Measurements from ENCODE around the gene MAP7.

MAP7 gene

GRCh38 chr6:136566007-136566487 is 15.8 kb upstream of the MAP7 start:
- DNase-seq (ENCODE audit: insufficient read length, low spot score) (no peak), FAIRE-seq (peak; percentile 41)
- TF ChIP-seq SPI1 (IDR thresholded peaks at IDR 0.05; ENCODE audit: low read depth, low read length) (no peak), POLR2AphosphoS5 (IDR thresholded peaks at IDR 0.05; ENCODE audit: low read depth, low read length) (no peak), TAF1 (IDR thresholded peaks at IDR 0.05; ENCODE audit: low read depth, low read length) (no peak), POLR2A (IDR thresholded peaks at IDR 0.05; ENCODE audit: low read depth, low read length) (no peak), POU2F2 (IDR thresholded peaks at IDR 0.05; ENCODE audit: low read depth, low read length) (no peak), PAX5 (IDR thresholded peaks at IDR 0.05; ENCODE audit: insufficient read depth, low read length, severe bottlenecking) (no peak)

- TF ChIP-seq POLR2A (IDR thresholded peaks at IDR 0.05; ENCODE audit: low read depth, low read length), result no peak
- no peak for TF ChIP-seq SPI1 (IDR thresholded peaks at IDR 0.05; ENCODE audit: low read depth, low read length)
- no peak for TF ChIP-seq TAF1 (IDR thresholded peaks at IDR 0.05; ENCODE audit: low read depth, low read length)
- no peak for TF ChIP-seq POU2F2 (IDR thresholded peaks at IDR 0.05; ENCODE audit: low read depth, low read length)
- FAIRE-seq, result peak; percentile 55
Observed at GRCh38 chr6:136564180-136564579, 14.0 kb upstream of the MAP7 start.

GRCh38 chr6:136563386-136564152 is 13.3 kb upstream of the MAP7 start:
- FAIRE-seq, result no peak
- no peak for TF ChIP-seq SPI1 (IDR thresholded peaks at IDR 0.05; ENCODE audit: low read depth, low read length)
- TF ChIP-seq POU2F2 (IDR thresholded peaks at IDR 0.05; ENCODE audit: low read depth, low read length), result no peak
- TF ChIP-seq POLR2A (IDR thresholded peaks at IDR 0.05; ENCODE audit: low read depth, low read length), result no peak
- TF ChIP-seq PAX5 (IDR thresholded peaks at IDR 0.05; ENCODE audit: insufficient read depth, low read length, severe bottlenecking), result no peak
- no peak for TF ChIP-seq TAF1 (IDR thresholded peaks at IDR 0.05; ENCODE audit: low read depth, low read length)
- TF ChIP-seq POLR2AphosphoS5 (IDR thresholded peaks at IDR 0.05; ENCODE audit: low read depth, low read length), result no peak
- no peak for DNase-seq (ENCODE audit: insufficient read length, low spot score)

More at GRCh38 chr6:136564180-136564579, 14.0 kb upstream of the MAP7 start:
- no peak for DNase-seq (ENCODE audit: insufficient read length, low spot score)

- no peak for DNase-seq (ENCODE audit: insufficient read length, low spot score)
- TF ChIP-seq TAF1 (IDR thresholded peaks at IDR 0.05; ENCODE audit: low read depth, low read length), result no peak
- TF ChIP-seq PAX5 (IDR thresholded peaks at IDR 0.05; ENCODE audit: insufficient read depth, low read length, severe bottlenecking), result no peak
- no peak for TF ChIP-seq POLR2AphosphoS5 (IDR thresholded peaks at IDR 0.05; ENCODE audit: low read depth, low read length)
- TF ChIP-seq POLR2A (IDR thresholded peaks at IDR 0.05; ENCODE audit: low read depth, low read length), result no peak
- TF ChIP-seq SPI1 (IDR thresholded peaks at IDR 0.05; ENCODE audit: low read depth, low read length), result no peak
- no peak for TF ChIP-seq POU2F2 (IDR thresholded peaks at IDR 0.05; ENCODE audit: low read depth, low read length)
- FAIRE-seq, result no peak
Observed at GRCh38 chr6:136562211-136562610, 12.0 kb upstream of the MAP7 start.

GRCh38 chr6:136553166-136553787 is 3.1 kb upstream of the MAP7 start:
- DNase-seq (ENCODE audit: insufficient read length, low spot score) (no peak), FAIRE-seq (no peak)
- no peak for TF ChIP-seq POU2F2 (IDR thresholded peaks at IDR 0.05; ENCODE audit: low read depth, low read length)
- no peak for TF ChIP-seq POLR2AphosphoS5 (IDR thresholded peaks at IDR 0.05; ENCODE audit: low read depth, low read length)
- TF ChIP-seq POLR2A (IDR thresholded peaks at IDR 0.05; ENCODE audit: low read depth, low read length), result no peak
- TF ChIP-seq PAX5 (IDR thresholded peaks at IDR 0.05; ENCODE audit: insufficient read depth, low read length, severe bottlenecking), result no peak

GRCh38 chr6:136552054-136552453 is 1.8 kb upstream of the MAP7 start:
- DNase-seq (ENCODE audit: insufficient read length, low spot score) (no peak), FAIRE-seq (no peak)
- no peak for TF ChIP-seq PAX5 (IDR thresholded peaks at IDR 0.05; ENCODE audit: insufficient read depth, low read length, severe bottlenecking)
- TF ChIP-seq TAF1 (IDR thresholded peaks at IDR 0.05; ENCODE audit: low read depth, low read length), result no peak
- no peak for TF ChIP-seq SPI1 (IDR thresholded peaks at IDR 0.05; ENCODE audit: low read depth, low read length)
- no peak for TF ChIP-seq POU2F2 (IDR thresholded peaks at IDR 0.05; ENCODE audit: low read depth, low read length)
- TF ChIP-seq POLR2A (IDR thresholded peaks at IDR 0.05; ENCODE audit: low read depth, low read length), result no peak
- TF ChIP-seq POLR2AphosphoS5 (IDR thresholded peaks at IDR 0.05; ENCODE audit: low read depth, low read length), result no peak

- no peak for TF ChIP-seq PAX5 (IDR thresholded peaks at IDR 0.05; ENCODE audit: insufficient read depth, low read length, severe bottlenecking)
- no peak for TF ChIP-seq POLR2A (IDR thresholded peaks at IDR 0.05; ENCODE audit: low read depth, low read length)
- TF ChIP-seq POU2F2 (IDR thresholded peaks at IDR 0.05; ENCODE audit: low read depth, low read length), result no peak
- TF ChIP-seq SPI1 (IDR thresholded peaks at IDR 0.05; ENCODE audit: low read depth, low read length), result no peak
- no peak for TF ChIP-seq TAF1 (IDR thresholded peaks at IDR 0.05; ENCODE audit: low read depth, low read length)
- no peak for TF ChIP-seq POLR2AphosphoS5 (IDR thresholded peaks at IDR 0.05; ENCODE audit: low read depth, low read length)
- DNase-seq (ENCODE audit: insufficient read length, low spot score) (no peak), FAIRE-seq (no peak)
Observed at GRCh38 chr6:136551103-136551502, 881 bp upstream of the MAP7 start.

GRCh38 chr6:136550045-136550329 is 235 bp downstream of the MAP7 start:
- FAIRE-seq (peak; percentile 56), DNase-seq (ENCODE audit: insufficient read length, low spot score) (peak; percentile 58)
- TF ChIP-seq PAX5 (IDR thresholded peaks at IDR 0.05; ENCODE audit: insufficient read depth, low read length, severe bottlenecking), result no peak
- no peak for TF ChIP-seq POU2F2 (IDR thresholded peaks at IDR 0.05; ENCODE audit: low read depth, low read length)
- TF ChIP-seq SPI1 (IDR thresholded peaks at IDR 0.05; ENCODE audit: low read depth, low read length), result no peak
- TF ChIP-seq POLR2AphosphoS5 (IDR thresholded peaks at IDR 0.05; ENCODE audit: low read depth, low read length), result no peak
- TF ChIP-seq POLR2A (IDR thresholded peaks at IDR 0.05; ENCODE audit: low read depth, low read length), result no peak
- no peak for TF ChIP-seq TAF1 (IDR thresholded peaks at IDR 0.05; ENCODE audit: low read depth, low read length)

- FAIRE-seq (no peak), DNase-seq (ENCODE audit: insufficient read length, low spot score) (no peak)
- TF ChIP-seq POLR2A (IDR thresholded peaks at IDR 0.05; ENCODE audit: low read depth, low read length), result no peak
- no peak for TF ChIP-seq PAX5 (IDR thresholded peaks at IDR 0.05; ENCODE audit: insufficient read depth, low read length, severe bottlenecking)
- TF ChIP-seq POU2F2 (IDR thresholded peaks at IDR 0.05; ENCODE audit: low read depth, low read length), result no peak
Observed at GRCh38 chr6:136549300-136550044, 750 bp downstream of the MAP7 start.

Measured in GM12891 (cell line).